Stimulated activated naive CD8-positive, alpha-beta T cell treated with anti-CD3 and anti-CD28 coated beads, Interleukin-15, Interleukin-2, amounts not matched to agents 100 ng/mL and 50 ng/mL, for 24 hours (primary cell): ENCODE results near the gene SH3RF3.

Experiments used
- H3K27ac Mint-ChIP-seq: one replicate; pipeline ENCODE4 v1.8.0; 2021; ENCODE audit warnings: mild to moderate bottlenecking, mixed read lengths
- H3K27me3 Mint-ChIP-seq: one replicate; pipeline ENCODE4 v1.8.0; 2021; ENCODE audit warnings: mixed read lengths
- H3K36me3 Mint-ChIP-seq: one replicate; pipeline ENCODE4 v1.8.0; 2021; ENCODE audit warnings: low read depth, mixed read lengths
- H3K4me1 Mint-ChIP-seq: one replicate; pipeline ENCODE4 v1.8.0; 2021; ENCODE audit warnings: low read depth, mixed read lengths
- H3K4me3 Mint-ChIP-seq: one replicate; pipeline ENCODE4 v1.8.0; 2021; ENCODE audit warnings: mild to moderate bottlenecking, mixed read lengths
- H3K9me3 Mint-ChIP-seq: one replicate; pipeline ENCODE4 v1.8.0; 2021; ENCODE audit warnings: mixed read lengths

The SH3RF3 gene

DNA sequence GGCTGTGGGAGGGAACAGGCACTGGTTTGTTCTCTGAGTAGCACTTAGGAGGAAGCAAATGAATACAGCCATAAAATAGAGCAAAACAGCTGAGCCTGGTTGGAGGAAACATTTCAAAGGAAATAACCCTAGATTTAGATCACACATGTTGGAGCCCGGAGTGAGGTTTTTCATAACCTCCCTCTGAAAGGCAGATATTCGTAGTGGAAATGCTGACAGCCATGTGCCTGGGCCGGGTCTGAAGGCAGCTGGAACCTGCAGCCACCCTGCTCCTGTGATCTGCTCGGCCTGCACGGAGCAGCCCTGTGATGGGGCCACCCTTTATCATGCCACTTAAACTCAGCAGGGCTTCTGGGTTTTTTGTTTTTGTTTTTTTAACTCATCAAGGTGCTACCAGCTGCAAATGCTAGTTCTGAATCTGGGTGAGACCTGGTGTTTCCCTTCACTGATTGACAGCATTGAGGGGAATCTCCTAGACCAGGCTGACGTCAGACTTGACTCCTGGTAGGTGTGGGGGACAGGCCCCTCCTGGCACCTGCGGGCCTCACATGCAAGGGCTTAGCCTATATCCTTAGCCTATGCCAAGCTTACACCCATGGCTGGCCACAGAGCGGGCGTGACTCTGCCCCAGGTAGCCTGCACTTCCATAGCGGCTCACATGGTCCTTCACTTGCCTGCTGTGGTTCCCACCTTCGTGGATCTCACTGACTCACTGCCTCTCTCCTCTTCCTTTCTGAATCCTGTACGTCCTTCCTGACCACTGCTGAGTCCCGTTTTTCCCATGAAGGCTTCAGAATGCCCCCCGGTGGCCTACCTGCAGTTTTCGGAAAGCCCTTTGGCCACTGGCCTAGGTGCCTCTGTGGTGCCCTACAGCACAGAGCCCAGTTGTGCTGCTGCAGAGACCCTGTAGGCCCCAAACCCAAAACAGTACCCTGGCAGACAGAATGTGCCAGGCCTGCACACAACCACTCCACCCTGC, 267.5 kb downstream of the SH3RF3 start:
- H3K36me3 Mint-ChIP-seq = no peaks in the 10 kb centered on the region
- peaks cover 38% of the 10 kb centered on the region for H3K4me1 Mint-ChIP-seq
- H3K27me3 Mint-ChIP-seq = no peaks in the 10 kb centered on the region
- H3K27ac Mint-ChIP-seq = peak overlapping the region; percentile 85
- no peak overlapping the region for H3K4me3 Mint-ChIP-seq
- H3K9me3 Mint-ChIP-seq = no peaks in the 10 kb centered on the region

DNA sequence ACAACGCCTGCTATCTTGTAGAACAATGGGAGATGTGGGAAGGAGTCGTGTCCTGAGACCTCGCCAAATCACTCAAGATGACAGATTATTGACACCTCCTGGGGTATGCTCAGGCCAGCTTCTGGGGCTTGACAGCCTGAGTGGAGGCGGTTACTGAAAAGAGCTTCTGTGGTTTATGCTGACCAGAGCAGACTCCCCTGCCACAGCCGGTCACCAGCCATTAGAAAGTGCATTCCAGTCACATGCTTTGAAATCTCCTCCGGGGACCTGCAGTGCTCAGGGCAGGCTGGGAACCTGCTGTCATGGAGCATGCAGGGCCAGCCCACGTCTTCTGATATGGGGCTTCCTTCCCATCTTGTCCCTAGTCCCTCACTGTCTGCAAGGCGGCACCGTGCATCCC, 268.9 kb downstream of the SH3RF3 start:
- H3K4me1 Mint-ChIP-seq = peaks cover 47% of the 10 kb centered on the region
- no peaks in the 10 kb centered on the region for H3K36me3 Mint-ChIP-seq
- H3K9me3 Mint-ChIP-seq = no peaks in the 10 kb centered on the region
- H3K4me3 Mint-ChIP-seq = no peak overlapping the region
- no peaks in the 10 kb centered on the region for H3K27me3 Mint-ChIP-seq
- H3K27ac Mint-ChIP-seq = no peak overlapping the region

DNA sequence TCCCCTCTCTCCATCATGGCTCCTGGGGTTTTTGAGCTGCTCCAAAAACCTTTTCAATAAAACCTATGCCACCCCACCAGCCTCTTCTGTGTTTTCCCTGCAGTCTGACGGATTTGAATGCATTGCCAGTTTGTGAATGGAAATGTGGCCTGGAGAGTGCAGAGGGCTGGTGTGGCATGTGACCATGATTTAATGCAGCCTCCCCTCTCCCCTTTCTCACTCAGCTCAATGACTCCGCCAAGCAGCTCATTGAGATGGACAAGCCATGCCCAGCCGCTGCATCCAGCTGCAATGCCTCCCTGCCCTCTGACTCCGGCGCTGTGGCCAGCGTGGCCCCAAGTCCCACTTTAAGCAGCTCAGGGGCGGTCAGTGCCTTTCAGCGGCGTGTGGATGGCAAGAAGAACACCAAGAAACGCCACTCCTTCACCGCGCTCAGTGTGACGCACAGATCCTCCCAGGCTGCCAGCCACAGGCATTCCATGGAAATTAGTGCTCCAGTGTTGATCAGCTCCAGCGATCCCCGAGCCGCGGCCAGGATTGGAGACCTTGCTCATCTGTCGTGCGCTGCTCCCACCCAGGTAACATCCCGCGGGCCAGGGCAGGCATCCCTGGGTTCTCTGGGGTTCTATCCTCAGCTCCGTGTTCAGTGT, 269.5 kb downstream of the SH3RF3 start:
- Mint-ChIP-seq H3K4me3 (no peak overlapping the region), H3K4me1 (peaks cover 53% of the 10 kb centered on the region), H3K9me3 (no peaks in the 10 kb centered on the region), H3K27me3 (no peaks in the 10 kb centered on the region), H3K27ac (no peak overlapping the region), H3K36me3 (no peaks in the 10 kb centered on the region)

DNA sequence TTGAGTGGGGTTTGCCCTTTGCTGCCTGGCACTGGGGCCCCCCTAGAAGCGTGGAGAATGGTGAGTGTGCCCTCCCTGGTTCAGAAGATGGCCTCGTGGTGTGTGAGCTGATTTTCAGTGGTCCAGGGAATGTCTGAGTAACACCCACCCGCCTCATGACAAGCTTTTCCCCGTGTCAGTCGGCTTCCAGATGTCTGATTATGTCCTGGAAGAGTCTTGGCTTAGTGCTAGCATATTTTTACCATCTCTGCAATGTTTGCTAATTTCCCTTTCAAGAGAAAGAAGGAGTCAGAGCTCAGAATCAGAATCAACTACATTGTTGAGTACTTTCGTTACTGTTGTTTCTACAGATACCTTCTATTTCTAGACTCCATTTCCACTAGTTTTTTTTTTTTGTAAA, 270.1 kb downstream of the SH3RF3 start:
- Mint-ChIP-seq H3K4me1 (peaks cover 59% of the 10 kb centered on the region), H3K4me3 (no peak overlapping the region), H3K27me3 (no peaks in the 10 kb centered on the region), H3K36me3 (no peaks in the 10 kb centered on the region), H3K27ac (no peak overlapping the region), H3K9me3 (no peaks in the 10 kb centered on the region)

DNA sequence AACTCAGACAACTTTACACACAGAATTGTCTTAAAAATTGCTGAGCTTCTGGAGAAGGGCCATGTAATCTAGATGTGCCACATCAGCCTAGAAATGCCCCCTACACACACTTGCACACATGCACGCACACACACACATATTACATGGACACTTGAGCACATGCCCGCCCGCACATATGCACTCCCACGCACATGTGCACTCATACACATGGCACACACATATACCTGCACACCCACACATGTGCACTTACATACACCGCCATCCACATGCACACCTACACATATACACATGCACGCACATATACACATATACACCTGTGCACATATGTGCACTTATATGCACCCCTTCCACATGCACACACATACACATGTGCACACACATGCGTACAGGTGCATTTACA, 271.1 kb downstream of the SH3RF3 start:
- no peaks in the 10 kb centered on the region for H3K27me3 Mint-ChIP-seq
- H3K4me3 Mint-ChIP-seq = no peak overlapping the region
- peaks cover 64% of the 10 kb centered on the region for H3K4me1 Mint-ChIP-seq
- H3K36me3 Mint-ChIP-seq = no peaks in the 10 kb centered on the region
- H3K9me3 Mint-ChIP-seq = no peaks in the 10 kb centered on the region
- H3K27ac Mint-ChIP-seq = no peak overlapping the region

DNA sequence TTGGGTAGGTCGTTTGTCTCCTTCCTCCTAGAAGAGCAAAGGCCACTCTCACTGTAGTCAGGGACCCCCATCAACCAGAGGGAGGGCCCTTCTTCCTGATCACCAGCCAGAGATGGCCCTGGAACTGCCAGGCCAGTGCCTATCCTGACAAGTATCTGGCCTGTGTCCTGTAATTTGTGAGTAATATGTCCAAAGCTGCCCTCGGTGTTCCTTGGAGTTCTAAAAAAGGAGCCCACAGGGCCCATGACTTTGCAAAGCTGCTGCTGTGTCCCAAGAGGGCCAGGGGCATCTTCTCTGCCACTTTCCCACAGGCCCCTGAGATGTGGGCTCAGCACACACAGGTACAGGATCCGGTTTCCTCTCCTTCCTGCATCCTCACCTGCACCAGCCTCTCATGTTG, 272.4 kb downstream of the SH3RF3 start:
- Mint-ChIP-seq H3K27me3 (no peaks in the 10 kb centered on the region), H3K4me3 (no peak overlapping the region), H3K36me3 (no peaks in the 10 kb centered on the region), H3K4me1 (peaks cover 59% of the 10 kb centered on the region), H3K9me3 (no peaks in the 10 kb centered on the region), H3K27ac (no peak overlapping the region)

DNA sequence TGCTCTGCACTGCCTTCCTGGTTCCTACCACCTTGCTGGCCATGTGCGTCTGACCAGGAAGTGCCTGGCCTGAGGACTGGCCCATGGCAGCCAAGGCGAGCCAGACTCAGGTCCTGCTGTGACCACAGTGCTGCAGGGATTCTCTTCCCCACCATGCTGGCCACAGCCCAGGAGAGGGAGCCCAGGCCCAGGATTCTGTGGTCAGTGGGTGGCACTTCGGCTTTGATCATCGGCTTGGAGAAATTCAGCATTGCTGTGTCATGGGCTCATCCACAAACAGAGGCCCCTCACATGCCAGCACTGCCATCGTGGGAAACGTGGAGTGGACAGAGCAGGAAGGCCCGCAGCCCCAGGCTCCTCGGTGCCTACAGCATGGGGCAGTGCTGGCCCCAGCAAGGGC, 273.2 kb downstream of the SH3RF3 start:
- peak overlapping the region; percentile 90 for H3K27ac Mint-ChIP-seq
- no peak overlapping the region for H3K4me3 Mint-ChIP-seq
- H3K4me1 Mint-ChIP-seq = peaks cover 51% of the 10 kb centered on the region
- no peaks in the 10 kb centered on the region for H3K9me3 Mint-ChIP-seq
- H3K27me3 Mint-ChIP-seq = no peaks in the 10 kb centered on the region
- H3K36me3 Mint-ChIP-seq = no peaks in the 10 kb centered on the region

DNA sequence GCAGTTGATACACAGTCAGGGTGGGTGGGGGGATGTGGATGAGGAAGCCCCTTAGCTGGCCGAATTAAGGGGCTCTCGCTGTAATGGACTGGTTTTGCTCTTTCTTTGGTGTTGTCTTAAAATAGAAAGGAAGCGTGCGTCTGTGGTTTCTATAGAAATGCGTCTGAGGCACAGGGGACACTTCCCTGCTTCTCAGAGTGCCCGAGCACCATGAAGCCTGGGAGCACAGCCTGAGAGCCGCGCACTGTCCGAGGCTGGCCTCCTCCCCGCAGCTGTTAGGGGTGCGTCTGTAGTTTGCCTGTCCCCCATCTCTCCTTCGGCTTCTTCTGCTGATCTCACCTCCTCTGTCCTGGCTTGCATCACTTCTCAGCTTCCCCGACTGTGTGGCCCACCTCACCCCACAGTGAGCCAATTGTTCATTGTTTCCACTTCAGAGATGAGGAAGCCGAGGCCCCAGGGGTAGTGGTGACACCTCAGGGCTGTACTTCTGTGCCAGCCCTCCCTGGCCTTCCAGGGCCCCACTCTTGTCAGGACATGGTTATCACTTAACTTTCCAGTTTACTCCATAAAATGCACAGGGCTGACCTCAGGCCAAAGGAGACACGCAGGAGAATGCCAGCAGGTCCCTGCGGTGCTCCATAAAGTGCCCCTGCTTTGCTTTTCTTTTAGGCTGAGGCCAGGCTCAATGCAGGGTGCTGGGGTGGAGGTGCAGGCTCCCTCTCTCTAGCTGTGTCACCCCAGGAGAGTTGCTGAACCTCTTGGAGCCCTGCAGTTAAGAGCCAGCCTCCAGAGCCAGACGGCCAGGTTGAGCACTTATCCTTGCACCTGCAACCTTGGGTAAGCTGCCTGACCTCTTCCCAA, 274.2 kb downstream of the SH3RF3 start:
- H3K27ac Mint-ChIP-seq = peak overlapping the region; percentile 90
- no peaks in the 10 kb centered on the region for H3K36me3 Mint-ChIP-seq
- H3K4me1 Mint-ChIP-seq = peaks cover 41% of the 10 kb centered on the region
- no peaks in the 10 kb centered on the region for H3K27me3 Mint-ChIP-seq
- H3K9me3 Mint-ChIP-seq = no peaks in the 10 kb centered on the region
- peak overlapping the region; percentile 49 for H3K4me3 Mint-ChIP-seq

DNA sequence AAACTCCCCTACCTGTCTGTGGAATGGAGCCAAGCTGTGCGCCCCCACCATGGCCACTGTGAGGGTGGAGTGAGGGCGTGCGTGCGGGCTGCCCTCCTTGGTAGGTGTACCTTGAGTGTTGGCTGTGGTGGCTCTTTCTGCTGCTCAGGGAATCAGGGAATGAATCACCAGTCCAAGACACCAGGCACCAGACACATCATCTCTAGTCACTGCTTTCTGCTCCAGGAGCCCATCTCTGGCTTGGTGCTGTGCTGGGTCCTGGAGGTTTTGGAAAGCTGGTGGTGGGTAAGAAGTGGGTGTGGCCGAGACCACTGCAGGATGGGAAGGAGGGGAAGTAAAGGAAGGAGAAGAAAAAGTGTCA, 274.8 kb downstream of the SH3RF3 start:
- peak overlapping the region; percentile 90 for H3K27ac Mint-ChIP-seq
- H3K9me3 Mint-ChIP-seq = no peaks in the 10 kb centered on the region
- H3K4me1 Mint-ChIP-seq = peaks cover 36% of the 10 kb centered on the region
- no peaks in the 10 kb centered on the region for H3K36me3 Mint-ChIP-seq
- H3K4me3 Mint-ChIP-seq = no peak overlapping the region
- no peaks in the 10 kb centered on the region for H3K27me3 Mint-ChIP-seq

DNA sequence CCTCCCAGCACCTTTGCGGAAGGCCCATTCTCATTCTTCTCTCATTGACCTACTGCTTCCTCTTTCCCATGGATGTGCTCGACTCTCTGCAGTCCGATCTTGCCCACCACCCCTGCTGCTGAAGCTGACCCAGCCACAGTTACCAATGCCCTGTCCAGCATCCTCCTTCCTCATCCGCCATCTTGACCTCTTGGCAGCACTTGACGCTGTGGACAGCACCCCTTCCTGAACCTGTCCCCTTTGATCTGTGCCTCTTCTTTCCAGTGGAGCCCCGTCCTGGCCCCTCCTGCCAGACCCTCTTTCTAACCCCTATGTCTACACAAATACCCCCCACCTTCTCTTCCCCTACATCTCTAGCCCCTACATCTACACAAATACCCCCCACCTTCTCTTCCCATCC, 275.7 kb downstream of the SH3RF3 start:
- no peaks in the 10 kb centered on the region for H3K27me3 Mint-ChIP-seq
- peak overlapping the region; percentile 74 for H3K27ac Mint-ChIP-seq
- no peaks in the 10 kb centered on the region for H3K36me3 Mint-ChIP-seq
- no peaks in the 10 kb centered on the region for H3K9me3 Mint-ChIP-seq
- H3K4me1 Mint-ChIP-seq = peaks cover 30% of the 10 kb centered on the region
- H3K4me3 Mint-ChIP-seq = peak overlapping the region; percentile 15

DNA sequence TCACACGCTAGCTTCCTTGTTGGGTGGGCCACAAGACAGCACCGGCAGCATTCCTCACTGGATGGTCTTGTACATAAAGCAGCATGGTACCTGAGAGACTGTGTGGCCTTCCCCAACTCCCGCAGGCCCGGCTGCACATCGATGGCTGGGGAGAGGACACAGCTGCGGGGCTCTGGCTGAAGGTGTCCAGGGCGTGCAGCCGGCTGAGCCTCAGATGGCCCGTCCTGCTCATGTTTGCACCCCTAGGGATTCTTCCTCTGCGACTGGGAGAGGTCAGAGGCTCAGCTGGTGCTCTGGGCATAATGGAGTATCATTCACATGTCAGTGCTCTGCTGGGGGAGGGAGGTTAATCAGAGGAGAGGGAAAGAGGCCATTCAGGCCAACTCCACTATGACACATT, 276.9 kb downstream of the SH3RF3 start:
- Mint-ChIP-seq H3K27ac (peak overlapping the region; percentile 3), H3K4me1 (peaks cover 30% of the 10 kb centered on the region), H3K4me3 (no peak overlapping the region), H3K27me3 (no peaks in the 10 kb centered on the region), H3K9me3 (no peaks in the 10 kb centered on the region), H3K36me3 (no peaks in the 10 kb centered on the region)

DNA sequence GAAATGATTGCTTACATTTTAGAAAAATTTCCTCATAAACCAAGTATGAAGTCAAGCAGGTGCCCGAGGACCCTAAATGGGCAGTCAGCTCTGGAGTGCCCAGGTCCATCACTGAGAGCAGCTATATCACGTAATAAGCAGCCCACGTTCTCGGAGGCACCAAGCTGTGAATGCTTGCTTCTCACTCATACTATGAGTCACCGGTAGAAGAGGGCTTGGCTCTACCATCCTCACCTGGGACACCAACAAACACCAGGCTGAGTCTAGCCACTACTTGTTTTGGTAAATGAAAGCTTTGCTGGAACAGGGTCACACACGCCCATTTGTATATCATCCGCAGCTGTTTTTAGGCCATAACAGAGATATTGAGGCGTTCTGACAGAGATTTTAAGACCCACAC, 277.3 kb downstream of the SH3RF3 start:
- peak overlapping the region; percentile 3 for H3K27ac Mint-ChIP-seq
- no peaks in the 10 kb centered on the region for H3K9me3 Mint-ChIP-seq
- no peak overlapping the region for H3K4me3 Mint-ChIP-seq
- H3K36me3 Mint-ChIP-seq = no peaks in the 10 kb centered on the region
- H3K4me1 Mint-ChIP-seq = peaks cover 30% of the 10 kb centered on the region
- no peaks in the 10 kb centered on the region for H3K27me3 Mint-ChIP-seq

DNA sequence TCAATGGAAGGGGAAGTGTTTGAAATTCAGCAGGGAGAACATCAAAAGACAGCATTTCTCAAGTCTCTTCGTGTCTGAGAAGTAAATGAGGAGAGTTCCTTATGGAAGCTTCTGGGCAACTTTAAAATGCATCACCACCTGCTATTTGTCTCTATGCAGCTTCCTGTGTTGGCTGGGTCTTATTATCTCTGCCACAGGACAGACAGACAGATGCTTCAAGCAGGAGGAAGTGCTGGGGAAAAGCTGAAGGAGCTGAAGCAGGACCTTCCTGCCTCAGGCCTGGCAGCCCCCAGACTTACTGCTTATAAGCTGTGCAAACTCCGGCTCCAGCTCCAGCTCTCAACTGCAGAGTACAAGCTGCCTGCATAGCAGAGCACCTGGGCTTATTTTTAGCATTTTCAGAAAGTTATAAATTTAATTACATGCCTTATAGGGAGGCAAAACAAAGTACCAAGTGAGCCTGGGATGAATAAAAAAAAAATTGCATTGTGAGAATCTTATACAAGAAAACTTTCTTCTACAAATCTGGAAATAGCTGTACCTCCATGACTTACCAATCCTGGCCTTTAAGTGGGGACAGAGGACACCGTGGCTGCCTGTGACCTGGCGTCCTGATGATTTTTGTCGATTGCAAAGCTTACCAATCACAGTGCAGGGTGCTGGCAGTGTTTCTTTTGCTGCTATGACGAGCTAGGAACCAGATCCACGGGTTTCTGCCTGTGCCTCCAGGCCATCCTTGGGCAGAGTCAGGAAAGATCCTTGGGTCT, 278.5 kb downstream of the SH3RF3 start:
- Mint-ChIP-seq H3K27me3 (no peaks in the 10 kb centered on the region), H3K36me3 (no peaks in the 10 kb centered on the region), H3K4me3 (no peak overlapping the region), H3K9me3 (no peaks in the 10 kb centered on the region), H3K27ac (no peak overlapping the region), H3K4me1 (peaks cover 26% of the 10 kb centered on the region)

DNA sequence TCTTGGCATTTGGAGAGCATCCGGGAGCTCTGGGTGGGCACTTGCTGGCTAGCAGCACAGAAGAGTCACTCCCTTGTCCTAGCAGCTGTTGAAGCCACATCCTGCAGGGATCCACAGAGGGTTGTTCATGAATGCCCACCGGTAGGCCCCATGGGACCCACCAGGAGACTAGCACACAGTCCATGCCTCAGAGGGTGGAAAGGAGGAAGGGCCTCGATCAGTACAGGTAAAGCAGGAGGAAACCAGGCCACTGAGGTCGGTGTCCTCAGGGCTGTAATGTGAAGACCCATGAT, 279.0 kb downstream of the SH3RF3 start:
- Mint-ChIP-seq H3K27ac (no peak overlapping the region), H3K36me3 (no peaks in the 10 kb centered on the region), H3K9me3 (no peaks in the 10 kb centered on the region), H3K4me1 (peaks cover 20% of the 10 kb centered on the region), H3K4me3 (no peak overlapping the region), H3K27me3 (no peaks in the 10 kb centered on the region)
